Caco-2 (cell line): ENCODE data around the gene PVR. TPM values are rescaled to one million over a fixed set of nuclear protein-coding genes. Genes with fewer than 3 reads are reported as not detected.
A peak's percentile ranks its signal among the peaks of the same experiment; 100 is the strongest.

Experiments used
- BruUV-seq: library from RNA; stranded (reverse); fragments of 400-500 nt; replicated peaks from 2 replicates; lab custom pipeline; 2021; lab: Mats Ljungman, UMichigan
- CTCF ChIA-PET: fragments of 300-600 bp; sonication (Branson Sonifier 250); formaldehyde crosslinking; loops from one replicate; lab custom pipeline; 2022; ENCODE audit warnings: antibody characterized with exemption; lab: Charles Lee
- POLR2A ChIA-PET: fragments of 300-600 bp; sonication (Branson Sonifier 250); formaldehyde crosslinking; loops from one replicate; lab custom pipeline; 2022; ENCODE audit warnings: antibody characterized with exemption; lab: Charles Lee
- DNase-seq, 2 experiments: peaks; one replicate each; pipeline versions ENCODE4 v3.0.0 to v3.0.0-alpha.2; 2020 to 2022
- H3K27me3 ChIP-seq: replicated peaks from 2 replicates; pipeline ENCODE4 v1.6.0; 2011; ENCODE audit warnings: low read length; ENCODE audit not compliant: control insufficient read depth, insufficient read depth
- H3K36me3 ChIP-seq: 2 replicates; pipeline ENCODE4 v1.5.1; 2011; ENCODE audit warnings: low read length; ENCODE audit not compliant: control insufficient read depth, insufficient read depth
- H3K4me1 ChIP-seq: fragments of 250-450 bp; sonication (Bioruptor Pico); 2 replicates; pipeline ENCODE4 v1.5.1; 2020; ENCODE audit warnings: mild to moderate bottlenecking
- H3K4me3 ChIP-seq: 2 replicates; pipeline ENCODE4 v1.5.1; 2011; ENCODE audit warnings: low read depth, mild to moderate bottlenecking, control low read depth, low read length
- H3K9me3 ChIP-seq: fragments of 250-450 bp; sonication (Bioruptor Pico); 2 replicates; pipeline ENCODE4 v1.5.1; 2020; ENCODE audit warnings: mild to moderate bottlenecking, moderate library complexity
- H3K27ac Mint-ChIP-seq: one replicate; pipeline ENCODE4 v1.8.0; 2022; ENCODE audit warnings: mixed read lengths; ENCODE audit not compliant: unreplicated experiment
- H3K27me3 Mint-ChIP-seq: one replicate; pipeline ENCODE4 v1.8.0; 2022; ENCODE audit warnings: mixed read lengths; ENCODE audit not compliant: insufficient read depth, unreplicated experiment
- H3K36me3 Mint-ChIP-seq: one replicate; pipeline ENCODE4 v1.8.0; 2022; ENCODE audit warnings: mild to moderate bottlenecking, mixed read lengths; ENCODE audit not compliant: insufficient read depth, unreplicated experiment
- H3K4me1 Mint-ChIP-seq: one replicate; pipeline ENCODE4 v1.8.0; 2022; ENCODE audit warnings: low read depth, mixed read lengths; ENCODE audit not compliant: unreplicated experiment
- H3K4me3 Mint-ChIP-seq: one replicate; pipeline ENCODE4 v1.8.0; 2022; ENCODE audit warnings: mild to moderate bottlenecking, moderate library complexity, mixed read lengths; ENCODE audit not compliant: unreplicated experiment
- H3K9me3 Mint-ChIP-seq: one replicate; pipeline ENCODE4 v1.8.0; 2022; ENCODE audit warnings: mixed read lengths; ENCODE audit not compliant: unreplicated experiment
- CTCF ChIP-seq, 2 experiments: fragments of 200-600 bp in 1 of 2; IDR thresholded peaks; 1 replicate in 1 of 2; 2 replicates in 1 of 2; pipeline versions ENCODE4 v1.5.1 to v1.8.0; 2011 to 2022; ENCODE audit warnings: antibody characterized with exemption in 1 of 2, control low read depth in 1 of 2, inconsistent platforms in 1 of 2, low read depth in 1 of 2, low read length in 1 of 2, mild to moderate bottlenecking in 1 of 2, moderate library complexity in 1 of 2; ENCODE audit not compliant: insufficient read depth in 1 of 2, severe bottlenecking in 1 of 2, unreplicated experiment in 1 of 2
- intact Hi-C: fragments of 100-400 bp; cut with micrococcal nuclease; formaldehyde crosslinking; loops from one replicate; pipeline ENCODE4 v1.10.0; 2022; ENCODE audit not compliant: unreplicated experiment
- total RNA-seq: library from RNA; stranded (reverse); gene quantifications from 2 replicates; pipeline ENCODE4 v1.2.3, GENCODE V29; 2022

The PVR gene
- total RNA-seq, 1 experiment from 2014 or later, result 86.5 TPM

GRCh38 chr19:44658069-44658733 is 14.5 kb downstream of the PVR start:
- H3K4me3 Mint-ChIP-seq, result no peak overlapping the region
- H3K4me1 ChIP-seq, result no peaks in the 10 kb centered on the region
- no peak for DNase-seq
- H3K9me3 ChIP-seq, result no peaks in the 10 kb centered on the region
- H3K27ac Mint-ChIP-seq, result peak overlapping the region; percentile 12
- H3K27me3 ChIP-seq, result no peaks in the 10 kb centered on the region
- peaks cover 24% of the 10 kb centered on the region for H3K4me1 Mint-ChIP-seq
- no peak for TF ChIP-seq CTCF (IDR thresholded peaks at IDR 0.05; ENCODE audit: insufficient read depth in 1 of 2, low read depth in 1 of 2, low read length in 1 of 2, severe bottlenecking in 1 of 2, unreplicated experiment in 1 of 2)
- no peak overlapping the region for H3K4me3 ChIP-seq
- BruUV-seq, result no TSS peak
- no peaks in the 10 kb centered on the region for H3K27me3 Mint-ChIP-seq
- no peaks in the 10 kb centered on the region for H3K9me3 Mint-ChIP-seq
- ChIA-PET CTCF (interaction anchor here (1.5 to 2.5 kb wide), 5 partner anchors 48 to 87 kb away, joined by 3 to 34 read pairs (median 22); no protein-coding TSS in a partner anchor), POLR2A (no interaction called here)
- H3K36me3 ChIP-seq, result peaks cover 33% of the 10 kb centered on the region
- H3K36me3 Mint-ChIP-seq, result peaks cover 94% of the 10 kb centered on the region
- intact Hi-C loops, result loop anchor here (5.0 kb wide), 1 partner anchor 146 kb away; no protein-coding TSS in a partner anchor

GRCh38 chr19:44660081-44660480 is 16.4 kb downstream of the PVR start:
- Histone ChIP-seq H3K4me3 (no peak overlapping the region), H3K9me3 (no peaks in the 10 kb centered on the region), H3K27me3 (no peaks in the 10 kb centered on the region), H3K36me3 (peaks cover 30% of the 10 kb centered on the region), H3K4me1 (no peaks in the 10 kb centered on the region)
- H3K27ac Mint-ChIP-seq, result peak overlapping the region; percentile 39
- TF ChIP-seq CTCF (IDR thresholded peaks at IDR 0.05; ENCODE audit: insufficient read depth in 1 of 2, low read depth in 1 of 2, low read length in 1 of 2, severe bottlenecking in 1 of 2, unreplicated experiment in 1 of 2), result no peak
- H3K9me3 Mint-ChIP-seq, result no peaks in the 10 kb centered on the region
- peaks cover 88% of the 10 kb centered on the region for H3K36me3 Mint-ChIP-seq
- peaks cover 22% of the 10 kb centered on the region for H3K4me1 Mint-ChIP-seq
- ChIA-PET POLR2A (no interaction called here), CTCF (no interaction called here)
- DNase-seq, result no peak
- intact Hi-C loops, result no loop called here
- no peaks in the 10 kb centered on the region for H3K27me3 Mint-ChIP-seq
- no peak overlapping the region for H3K4me3 Mint-ChIP-seq
- no TSS peak for BruUV-seq

- H3K4me1 ChIP-seq, result no peaks in the 10 kb centered on the region
- Mint-ChIP-seq H3K4me1 (peaks cover 16% of the 10 kb centered on the region), H3K4me3 (no peak overlapping the region), H3K27me3 (no peaks in the 10 kb centered on the region), H3K27ac (no peak overlapping the region), H3K36me3 (peaks cover 88% of the 10 kb centered on the region), H3K9me3 (no peaks in the 10 kb centered on the region)
- H3K27me3 ChIP-seq, result no peaks in the 10 kb centered on the region
- no peak for TF ChIP-seq CTCF (IDR thresholded peaks at IDR 0.05; ENCODE audit: insufficient read depth in 1 of 2, low read depth in 1 of 2, low read length in 1 of 2, severe bottlenecking in 1 of 2, unreplicated experiment in 1 of 2)
- no TSS peak for BruUV-seq
- ChIA-PET CTCF (interaction anchor here (0.7 kb wide), 1 partner anchor 13 kb away, joined by 3 read pairs; no protein-coding TSS in a partner anchor), POLR2A (no interaction called here)
- no peak for DNase-seq
- no peak overlapping the region for H3K4me3 ChIP-seq
- intact Hi-C loops, result no loop called here
- H3K9me3 ChIP-seq, result no peaks in the 10 kb centered on the region
- H3K36me3 ChIP-seq, result peaks cover 27% of the 10 kb centered on the region
Measured at GRCh38 chr19:44661205-44661604, 17.5 kb downstream of the PVR start.
